GM18520 (cell line): ENCODE measurements around the gene TEX264.

Experiments used
- ATAC-seq: cut with Tn5 transposase; IDR thresholded peaks from one replicate; pipeline ENCODE4 v1.9.1; 2021; ENCODE audit not compliant: unreplicated experiment

The TEX264 gene

GRCh38 chr3:51747840-51748239 is 76.8 kb downstream of the TEX264 start:
- ATAC-seq: no peak

- ATAC-seq: no peak
Measured at GRCh38 chr3:51748327-51748726, 77.3 kb downstream of the TEX264 start.

- no peak for ATAC-seq
Measured at GRCh38 chr3:51750878-51751277, 79.8 kb downstream of the TEX264 start.

- ATAC-seq: peak; percentile 63
Measured at GRCh38 chr3:51751287-51751686, 80.2 kb downstream of the TEX264 start.
